ENCODE results near the gene CTNNA2.
"Not testable (repeated sequence)": the region's sequence is repeated elsewhere in the genome, so short reads cannot be mapped to it uniquely, and the experiment has no call there.

The CTNNA2 gene

GRCh38 chr2:80030135-80030534 lies 517.3 kb downstream of the CTNNA2 start:
- DNase-seq (ENCODE audit: low spot score), result no peak

DNA sequence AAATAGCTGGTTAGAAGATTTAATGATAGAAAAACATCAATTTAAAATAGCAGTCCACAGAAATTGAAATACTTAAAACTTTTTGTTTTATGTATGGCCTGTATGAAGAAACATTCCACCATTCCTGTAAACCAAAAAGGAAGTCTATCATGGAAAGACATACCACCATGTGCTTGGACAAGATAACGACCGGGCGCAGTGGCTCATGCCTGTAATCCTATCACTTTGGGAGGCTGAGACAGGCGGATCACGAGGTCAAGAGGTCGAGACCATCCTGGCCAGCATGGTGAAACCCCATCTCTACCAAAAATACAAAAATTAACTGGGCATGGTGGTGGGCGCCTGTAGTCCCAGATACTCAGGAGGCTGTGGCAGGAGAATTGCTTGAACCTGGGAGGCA lies 519.8 kb downstream of the CTNNA2 start:
- not testable (repeated sequence) for DNase-seq (ENCODE audit: low spot score)

GRCh38 chr2:80035749-80036285 lies 523.0 kb downstream of the CTNNA2 start:
- no peak for DNase-seq (ENCODE audit: low spot score)

- DNase-seq (ENCODE audit: low spot score), result no peak
Observed at GRCh38 chr2:80037310-80037709, 524.5 kb downstream of the CTNNA2 start.

- no peak for DNase-seq (ENCODE audit: low spot score)
Observed at GRCh38 chr2:80040226-80040625, 527.4 kb downstream of the CTNNA2 start.

DNA sequence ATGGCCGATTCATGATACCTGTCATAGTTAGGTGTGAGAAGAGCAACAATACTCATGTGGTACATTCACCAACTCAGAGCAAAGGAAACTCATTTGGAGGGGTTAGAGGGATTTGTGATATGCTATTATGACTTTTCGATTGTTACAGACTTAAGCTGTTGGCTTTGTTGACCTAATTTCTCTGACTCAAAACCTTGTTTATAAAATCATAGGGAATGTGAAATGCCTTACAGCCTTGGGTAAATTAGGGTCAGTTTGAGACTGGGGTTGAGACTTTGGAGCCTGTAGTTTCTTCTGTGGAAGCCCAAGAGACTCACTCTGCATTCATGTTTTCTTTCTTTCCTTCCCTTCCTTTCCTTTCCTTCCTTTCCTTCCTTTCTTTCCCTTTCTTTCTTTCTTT lies 529.8 kb downstream of the CTNNA2 start:
- DNase-seq (ENCODE audit: low spot score), result no peak

- no peak for DNase-seq (ENCODE audit: low spot score)
Observed at GRCh38 chr2:80048296-80048695, 535.4 kb downstream of the CTNNA2 start.

DNA sequence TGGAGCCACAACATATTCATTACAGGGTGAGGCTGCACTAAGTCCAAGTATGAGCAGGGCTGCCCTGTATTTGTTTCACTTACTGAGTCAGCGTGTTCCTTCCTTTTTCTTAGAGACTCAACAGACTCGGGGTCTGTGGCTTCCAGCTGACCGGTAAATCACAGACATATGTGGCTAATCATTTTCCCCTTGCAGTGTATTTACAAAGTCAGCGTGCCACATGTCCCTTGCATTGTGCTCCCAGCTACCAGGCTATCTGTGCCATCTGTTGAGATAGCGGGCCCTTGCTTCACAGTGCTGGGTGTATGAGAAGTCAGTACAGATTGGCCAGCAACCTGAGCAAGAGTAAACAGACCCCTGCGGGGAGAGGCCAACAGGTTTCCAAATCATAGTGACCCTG lies 537.4 kb downstream of the CTNNA2 start:
- DNase-seq (ENCODE audit: low spot score), result no peak

DNA sequence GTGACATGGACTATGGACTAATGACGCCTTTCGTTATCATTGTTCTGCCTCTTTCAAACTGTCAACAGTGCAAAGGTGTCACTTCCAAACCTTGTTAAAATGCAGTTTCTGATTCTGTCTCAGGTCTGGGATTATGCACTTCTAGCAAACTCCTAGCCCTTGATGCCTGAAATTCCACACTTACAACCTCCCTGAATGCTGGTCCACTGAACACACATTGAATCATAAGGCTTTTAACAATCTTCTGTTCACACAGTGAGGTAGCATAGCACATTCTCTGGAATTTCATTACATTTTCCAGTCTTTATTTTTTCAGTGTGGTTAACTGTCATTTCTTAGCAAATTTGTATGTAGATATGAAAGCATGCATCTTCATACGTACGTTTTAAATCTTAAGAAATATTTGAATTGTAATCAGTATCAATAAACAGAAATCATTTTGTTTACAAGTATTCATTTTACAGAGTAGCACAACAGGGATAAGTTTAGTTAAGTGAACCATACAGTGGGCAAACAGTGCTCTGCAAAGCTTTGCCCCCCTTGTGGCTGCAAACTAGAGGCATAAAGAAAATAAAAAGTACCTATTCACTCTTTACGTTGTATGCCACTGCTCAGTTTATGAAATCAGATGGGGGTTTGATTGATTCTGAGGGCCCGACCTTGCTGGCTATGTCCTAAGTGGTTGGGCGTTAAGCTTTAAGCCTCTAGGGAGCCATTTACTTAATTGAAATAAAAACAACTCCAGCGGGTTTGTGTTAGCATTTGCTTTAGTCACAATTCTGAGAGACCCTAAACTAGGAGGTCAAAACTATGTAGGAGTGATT lies 540.9 kb downstream of the CTNNA2 start:
- no peak for DNase-seq (ENCODE audit: low spot score)

DNA sequence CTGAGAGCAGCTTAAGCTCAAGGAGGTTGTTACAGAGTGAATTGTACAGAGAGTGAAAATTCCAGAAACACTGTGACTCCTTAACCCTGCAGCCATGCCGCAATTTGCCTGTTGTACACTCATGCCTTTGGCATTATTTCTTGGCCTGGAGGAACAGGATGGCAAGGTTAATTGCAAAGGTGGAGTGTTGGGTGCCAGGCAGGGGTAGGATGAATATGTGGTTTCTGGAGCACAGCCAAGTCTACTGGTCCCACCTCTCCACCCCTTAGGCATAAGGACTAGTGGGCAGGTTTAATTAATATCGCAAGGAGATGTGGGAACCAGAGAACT lies 541.5 kb downstream of the CTNNA2 start:
- no peak for DNase-seq (ENCODE audit: low spot score)

GRCh38 chr2:80057956-80058355 lies 545.1 kb downstream of the CTNNA2 start:
- DNase-seq (ENCODE audit: low spot score), result no peak

DNA sequence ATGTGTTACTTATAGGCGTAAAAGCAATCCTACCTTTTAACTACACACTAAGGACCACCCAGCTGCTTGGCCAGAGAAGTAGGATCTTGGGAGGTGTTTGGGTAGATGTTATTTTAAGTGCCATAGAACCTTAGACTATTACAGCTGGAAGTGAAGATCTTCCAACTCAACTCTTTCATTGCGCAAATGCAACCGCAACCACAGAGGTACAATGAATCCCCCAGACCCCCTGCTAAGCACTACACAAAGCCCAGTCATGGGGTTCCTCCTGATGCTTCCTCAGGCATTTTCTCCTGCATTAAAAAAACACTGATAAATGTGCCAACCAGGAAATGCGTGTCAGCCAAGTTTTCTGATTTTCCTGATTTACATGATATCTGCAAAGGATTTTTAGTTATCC lies 545.7 kb downstream of the CTNNA2 start:
- DNase-seq (ENCODE audit: low spot score), result no peak

DNA sequence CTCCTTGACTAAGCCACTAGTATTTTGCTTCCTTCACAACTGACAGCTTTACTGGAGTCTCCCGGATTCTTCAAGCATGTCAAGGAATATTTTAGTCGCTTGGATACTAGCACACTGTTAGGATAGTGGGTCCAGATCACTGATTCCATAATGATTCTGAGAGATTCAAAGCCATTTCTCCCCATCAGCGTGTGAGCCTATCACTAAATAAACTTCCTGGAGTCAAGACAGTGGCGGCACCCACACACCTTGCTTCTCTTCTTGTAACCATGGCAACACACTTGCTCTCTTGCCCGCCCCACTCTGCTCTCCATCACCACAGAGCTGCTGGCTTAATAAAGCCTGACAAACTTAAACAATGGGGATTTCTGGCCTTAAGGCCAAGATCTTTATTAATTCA lies 546.6 kb downstream of the CTNNA2 start:
- DNase-seq (ENCODE audit: low spot score), result no peak

DNA sequence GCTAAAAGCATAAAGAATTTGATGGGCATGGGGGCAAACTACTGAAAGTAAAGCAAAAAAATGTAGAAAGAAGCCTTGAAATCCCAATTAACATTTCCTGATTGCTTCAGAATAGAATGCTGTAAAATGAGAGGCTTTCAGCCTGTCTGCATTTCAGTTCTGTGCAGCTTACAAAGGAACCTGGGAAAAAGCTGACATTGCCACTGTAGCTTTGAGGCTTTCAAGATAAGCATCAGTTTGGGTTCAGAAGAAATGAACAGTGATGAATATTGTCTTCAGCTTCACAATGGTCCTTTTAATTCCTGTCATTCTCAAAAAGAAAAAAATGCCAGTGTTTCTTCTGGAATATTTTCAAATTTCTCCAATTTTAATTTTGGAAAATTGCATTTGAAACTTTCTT lies 549.0 kb downstream of the CTNNA2 start:
- DNase-seq (ENCODE audit: low spot score), result no peak

GRCh38 chr2:80062298-80062697 lies 549.4 kb downstream of the CTNNA2 start:
- no peak for DNase-seq (ENCODE audit: low spot score)

DNA sequence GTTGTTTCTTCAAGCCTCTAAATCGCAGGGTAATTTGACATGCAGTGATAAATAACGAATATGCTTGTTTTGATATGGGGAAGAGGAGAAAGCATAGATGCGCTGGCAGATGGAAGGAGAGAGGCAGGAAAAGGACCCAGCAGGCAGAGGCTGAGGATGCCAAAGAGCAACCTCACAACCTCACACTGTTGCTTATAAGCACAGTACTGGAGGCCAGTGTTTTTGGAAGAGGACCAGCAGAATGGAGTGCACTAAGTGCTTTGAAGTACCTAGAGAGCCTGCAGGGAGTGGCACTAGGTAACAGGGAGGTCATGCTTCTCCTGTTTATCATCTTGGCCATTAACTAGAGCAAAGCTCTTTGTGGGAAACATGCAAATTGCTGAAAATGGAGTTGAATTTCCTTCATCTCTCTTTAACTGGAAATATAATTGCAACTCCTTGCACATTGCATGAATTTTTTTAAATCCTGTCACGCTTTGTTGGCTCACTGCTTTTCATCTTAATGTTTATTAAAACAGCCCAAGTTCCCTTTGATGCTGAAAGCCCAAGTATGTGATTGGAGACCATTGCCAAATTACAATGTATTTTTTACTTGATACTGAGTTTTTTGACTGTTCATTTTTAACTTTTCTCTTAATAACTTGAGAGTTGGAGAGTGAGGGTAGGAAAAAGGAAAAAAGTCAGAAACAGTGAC lies 555.3 kb downstream of the CTNNA2 start:
- no peak for DNase-seq (ENCODE audit: low spot score)

GRCh38 chr2:80070587-80070986 lies 557.7 kb downstream of the CTNNA2 start:
- no peak for DNase-seq (ENCODE audit: low spot score)

DNA sequence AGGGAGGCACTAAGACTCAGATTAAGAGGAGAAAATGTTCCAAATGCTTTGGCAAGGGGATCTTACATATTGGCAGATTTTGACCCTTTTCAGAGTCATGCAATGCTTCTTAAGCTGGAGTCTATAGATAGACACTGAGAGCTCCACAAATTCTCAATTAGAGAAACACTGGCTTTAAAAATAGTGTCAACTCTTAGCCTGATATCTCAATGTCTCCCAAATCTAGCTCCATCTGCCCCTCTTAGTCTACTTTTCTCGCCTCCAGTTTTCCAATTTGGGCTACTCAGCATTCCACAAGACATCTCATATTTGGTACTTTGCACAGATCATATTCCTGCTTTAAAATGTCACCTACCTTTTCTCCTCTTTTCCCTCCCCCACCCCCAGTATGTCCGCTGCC lies 559.1 kb downstream of the CTNNA2 start:
- no peak for DNase-seq (ENCODE audit: low spot score)

- peak; percentile 50 for DNase-seq (ENCODE audit: low spot score)
Observed at GRCh38 chr2:80073134-80073561, 560.3 kb downstream of the CTNNA2 start.

DNA sequence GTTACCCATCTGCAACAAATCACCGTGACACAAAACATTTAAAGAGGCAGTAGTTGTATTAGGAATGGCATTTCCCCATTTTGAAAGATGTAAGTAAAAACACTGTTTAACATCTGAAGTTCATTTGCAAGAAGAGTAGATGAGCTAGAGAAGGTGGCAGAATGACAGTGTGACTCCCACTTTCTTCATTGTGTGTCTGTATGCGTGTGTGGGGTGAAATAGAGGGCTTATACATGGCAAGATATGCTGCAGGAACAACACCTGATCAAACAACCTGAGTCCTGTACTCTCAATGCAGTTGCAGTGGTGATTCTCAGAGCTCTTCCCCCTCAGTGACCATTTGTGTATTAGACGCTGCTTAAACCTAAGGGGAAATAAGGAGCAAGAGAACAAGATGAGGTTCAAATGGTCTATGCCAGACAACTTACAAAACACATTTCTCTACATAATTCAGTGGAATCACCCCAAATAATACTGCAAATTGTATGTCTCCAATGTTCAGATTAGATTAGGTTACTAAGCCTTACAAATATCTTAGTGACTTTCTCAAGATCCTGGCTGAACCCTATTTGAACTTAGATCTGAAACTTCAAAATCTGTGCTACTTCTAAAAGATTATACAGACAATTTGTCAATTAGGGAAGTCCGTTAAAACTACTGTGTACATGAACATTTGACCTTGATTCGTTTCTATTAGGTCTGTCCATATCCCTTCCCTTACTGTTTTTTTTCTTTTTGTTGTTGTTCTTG lies 561.6 kb downstream of the CTNNA2 start:
- no peak for DNase-seq (ENCODE audit: low spot score)

GRCh38 chr2:80075719-80076118 lies 562.9 kb downstream of the CTNNA2 start:
- no peak for DNase-seq (ENCODE audit: low spot score)

- DNase-seq (ENCODE audit: low spot score), result no peak
Observed at GRCh38 chr2:80078290-80079036, 565.6 kb downstream of the CTNNA2 start.

Data from D341Med (cell line).